ENCODE measurements around the gene MECR.

Gene MECR

DNA sequence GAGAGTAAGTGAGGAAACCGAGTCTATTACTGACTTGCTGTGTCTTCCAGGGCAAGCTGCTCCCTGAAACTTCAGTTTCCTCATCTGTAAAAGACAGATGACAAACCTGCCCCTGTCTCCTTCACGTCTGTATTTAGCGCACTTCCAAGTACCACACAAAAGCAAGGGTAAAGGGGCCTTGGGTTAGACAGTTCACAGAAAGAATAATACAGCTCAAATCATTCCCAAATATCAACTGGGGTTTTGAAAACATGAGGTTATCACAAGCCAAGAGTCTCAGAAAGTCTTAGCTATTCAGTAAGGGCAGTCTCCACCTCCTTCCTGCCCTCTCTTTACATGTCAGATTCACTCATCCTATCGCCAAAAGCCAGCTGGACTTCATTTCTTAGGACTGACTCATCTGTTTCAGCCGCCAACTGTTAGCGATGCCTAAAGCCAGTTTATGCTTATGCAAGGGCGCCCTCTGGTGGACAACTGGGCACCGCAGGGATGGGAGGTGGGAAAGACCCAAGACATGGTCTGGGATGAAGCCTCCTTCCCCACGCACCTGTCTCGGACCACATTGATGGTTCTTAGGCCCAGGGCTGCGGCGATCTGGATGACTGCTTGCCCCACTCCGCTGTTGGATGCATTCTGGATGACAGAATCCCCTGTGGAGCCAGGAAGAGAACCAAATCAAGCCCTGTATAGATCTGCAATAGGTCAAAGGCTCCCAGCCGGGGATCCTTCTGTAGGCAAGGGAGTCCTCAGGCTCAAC, 28.0 kb downstream of the MECR start:
- Histone ChIP-seq H3K36me3 (peaks cover 63% of the 10 kb centered on the region), H3K27ac (peak overlapping the region; percentile 44), H3K9me3 (ENCODE audit: severe bottlenecking) (no peaks in the 10 kb centered on the region), H3K27me3 (ENCODE audit: insufficient read depth, low read depth, severe bottlenecking) (no peaks in the 10 kb centered on the region), H3K4me3 (ENCODE audit: low read depth, low read length) (no peak overlapping the region)
- TF ChIP-seq, protein P1, sequence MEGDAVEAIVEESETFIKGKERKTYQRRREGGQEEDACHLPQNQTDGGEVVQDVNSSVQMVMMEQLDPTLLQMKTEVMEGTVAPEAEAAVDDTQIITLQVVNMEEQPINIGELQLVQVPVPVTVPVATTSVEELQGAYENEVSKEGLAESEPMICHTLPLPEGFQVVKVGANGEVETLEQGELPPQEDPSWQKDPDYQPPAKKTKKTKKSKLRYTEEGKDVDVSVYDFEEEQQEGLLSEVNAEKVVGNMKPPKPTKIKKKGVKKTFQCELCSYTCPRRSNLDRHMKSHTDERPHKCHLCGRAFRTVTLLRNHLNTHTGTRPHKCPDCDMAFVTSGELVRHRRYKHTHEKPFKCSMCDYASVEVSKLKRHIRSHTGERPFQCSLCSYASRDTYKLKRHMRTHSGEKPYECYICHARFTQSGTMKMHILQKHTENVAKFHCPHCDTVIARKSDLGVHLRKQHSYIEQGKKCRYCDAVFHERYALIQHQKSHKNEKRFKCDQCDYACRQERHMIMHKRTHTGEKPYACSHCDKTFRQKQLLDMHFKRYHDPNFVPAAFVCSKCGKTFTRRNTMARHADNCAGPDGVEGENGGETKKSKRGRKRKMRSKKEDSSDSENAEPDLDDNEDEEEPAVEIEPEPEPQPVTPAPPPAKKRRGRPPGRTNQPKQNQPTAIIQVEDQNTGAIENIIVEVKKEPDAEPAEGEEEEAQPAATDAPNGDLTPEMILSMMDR (IDR thresholded peaks at IDR 0.05; ENCODE audit: low read depth, low read length): peak; percentile 91
- DNase-seq: peak; percentile 94

GRCh38 chr1:29202053-29202452, 28.7 kb downstream of the MECR start:
- TF ChIP-seq, protein P1 (IDR thresholded peaks at IDR 0.05; ENCODE audit: low read depth, low read length): no peak
- no peak overlapping the region for H3K4me3 ChIP-seq (ENCODE audit: low read depth, low read length)
- no peak for DNase-seq
- H3K9me3 ChIP-seq (ENCODE audit: severe bottlenecking): no peaks in the 10 kb centered on the region
- H3K27me3 ChIP-seq (ENCODE audit: insufficient read depth, low read depth, severe bottlenecking): no peaks in the 10 kb centered on the region
- peaks cover 65% of the 10 kb centered on the region for H3K36me3 ChIP-seq
- peak overlapping the region; percentile 44 for H3K27ac ChIP-seq

- no peak for DNase-seq
- Histone ChIP-seq H3K9me3 (ENCODE audit: severe bottlenecking) (no peaks in the 10 kb centered on the region), H3K27me3 (ENCODE audit: insufficient read depth, low read depth, severe bottlenecking) (no peaks in the 10 kb centered on the region), H3K27ac (peak overlapping the region; percentile 48), H3K4me3 (ENCODE audit: low read depth, low read length) (no peak overlapping the region), H3K36me3 (peaks cover 65% of the 10 kb centered on the region)
- TF ChIP-seq, protein P1 (IDR thresholded peaks at IDR 0.05; ENCODE audit: low read depth, low read length): no peak
Observed at GRCh38 chr1:29201595-29202051, 29.1 kb downstream of the MECR start.

DNA sequence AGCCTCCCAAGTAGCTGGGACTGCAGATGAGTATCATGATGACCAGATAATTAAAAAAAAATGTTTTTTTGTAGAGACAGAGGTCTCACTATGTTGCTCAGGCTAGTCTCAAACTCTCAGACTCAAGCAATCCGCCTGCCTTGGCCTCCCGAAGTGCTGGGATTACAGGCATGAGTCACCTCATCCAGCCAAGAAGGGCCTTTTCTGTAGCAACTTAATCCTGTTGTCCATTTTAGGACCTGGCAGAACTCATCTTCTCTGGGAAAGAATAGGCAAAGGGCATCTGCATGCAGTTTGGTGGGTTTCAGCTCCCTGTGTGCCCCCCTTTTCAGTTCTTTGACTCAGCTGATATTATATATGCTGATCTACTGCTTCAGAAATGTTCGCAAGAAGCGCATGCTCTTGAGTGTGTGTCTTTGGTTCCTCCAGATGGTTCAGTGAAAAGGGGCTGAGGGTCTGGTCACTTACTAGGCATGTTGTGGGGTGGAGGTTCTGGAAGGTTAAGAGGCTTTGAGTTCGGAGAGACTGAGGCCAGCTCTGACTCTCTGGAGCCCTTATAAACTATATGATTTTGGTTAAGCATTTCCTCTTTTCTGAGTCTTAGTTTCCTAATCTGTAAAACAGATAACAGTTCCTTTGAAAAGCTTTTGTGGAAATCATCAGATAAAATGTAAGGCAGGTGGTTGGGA, 29.7 kb downstream of the MECR start:
- no peaks in the 10 kb centered on the region for H3K9me3 ChIP-seq (ENCODE audit: severe bottlenecking)
- H3K27me3 ChIP-seq (ENCODE audit: insufficient read depth, low read depth, severe bottlenecking): no peaks in the 10 kb centered on the region
- no peak overlapping the region for H3K4me3 ChIP-seq (ENCODE audit: low read depth, low read length)
- TF ChIP-seq, protein P1 (IDR thresholded peaks at IDR 0.05; ENCODE audit: low read depth, low read length): no peak
- peak overlapping the region; percentile 48 for H3K27ac ChIP-seq
- DNase-seq: peak; percentile 29
- H3K36me3 ChIP-seq: peaks cover 63% of the 10 kb centered on the region

- Histone ChIP-seq H3K36me3 (peaks cover 55% of the 10 kb centered on the region), H3K4me3 (ENCODE audit: low read depth, low read length) (no peak overlapping the region), H3K27ac (no peak overlapping the region), H3K27me3 (ENCODE audit: insufficient read depth, low read depth, severe bottlenecking) (no peaks in the 10 kb centered on the region), H3K9me3 (ENCODE audit: severe bottlenecking) (no peaks in the 10 kb centered on the region)
- TF ChIP-seq, protein P1 (IDR thresholded peaks at IDR 0.05; ENCODE audit: low read depth, low read length): no peak
- DNase-seq: no peak
Observed at GRCh38 chr1:29197993-29198392, 32.7 kb downstream of the MECR start.

Data from WERI-Rb-1 (cell line).